Myometrial cell (primary cell): Measurements from ENCODE around the gene MUC2. TPM values are rescaled to one million over a fixed set of nuclear protein-coding genes. Genes with fewer than 3 reads are reported as not detected.

ENCODE experiments used
- total RNA-seq: library from RNA; depleted of rRNA; stranded (reverse); fragments of >200 nt; gene quantifications from 2 replicates; pipeline ENCODE4 v1.2.3, GENCODE V29; 2015

MUC2 gene
- not detected in 2 replicates for total RNA-seq

DNA sequence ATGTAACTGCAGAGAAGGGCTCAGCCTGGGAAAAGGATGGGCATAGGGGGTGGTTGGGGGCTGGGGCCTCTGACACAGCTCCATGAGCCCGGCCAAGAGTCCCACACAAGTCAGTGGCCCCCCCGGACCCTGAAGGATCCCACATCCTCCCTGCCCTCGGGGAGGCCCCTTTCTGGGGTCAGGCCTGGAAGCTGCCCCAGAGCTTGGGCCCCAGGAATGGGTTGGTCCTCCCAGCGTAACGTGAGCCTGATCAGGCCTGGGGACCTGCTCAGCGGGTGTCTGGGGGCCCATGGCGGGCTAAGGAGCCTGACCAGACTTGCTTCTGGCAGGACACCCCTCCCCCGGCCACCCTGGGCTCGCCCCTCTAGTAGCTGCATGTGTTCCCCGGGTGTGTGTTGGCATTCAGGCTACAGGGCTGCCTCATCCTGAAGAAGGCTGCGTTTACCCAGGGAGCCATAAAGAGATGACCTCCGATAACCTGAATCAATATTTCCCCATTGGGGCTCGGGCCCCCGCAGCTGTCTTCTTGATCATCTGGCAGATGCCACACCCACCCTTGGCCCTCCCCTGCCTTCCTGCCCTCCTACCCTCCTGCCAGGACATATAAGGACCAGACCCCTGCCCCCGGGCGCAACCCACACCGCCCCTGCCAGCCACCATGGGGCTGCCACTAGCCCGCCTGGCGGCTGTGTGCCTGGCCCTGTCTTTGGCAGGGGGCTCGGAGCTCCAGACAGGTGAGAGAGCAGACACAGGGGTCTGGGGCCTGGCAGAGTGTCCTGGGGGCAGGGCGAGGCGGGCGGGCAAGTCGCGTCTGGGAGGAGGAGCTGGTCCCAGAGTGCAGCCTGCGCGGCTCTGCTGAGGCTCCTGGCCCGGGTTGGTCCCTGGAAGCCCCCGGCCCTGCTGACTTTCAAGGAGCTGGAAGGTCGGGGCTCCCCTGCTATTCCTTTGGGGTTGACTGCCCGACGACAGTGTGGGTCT is at the start of gene MUC2:
MUC2 (plus strand) TSS at position 631 of the 978 bp plus-strand sequence.

GRCh38 chr11:1036303-1036923 is 38.3 kb upstream of the MUC2 start, which contains the start of gene MUC6:
TSS of gene MUC6 (minus strand) at chr11:1036718. CDS start at chr11:1036655, 63 bp downstream.

Other genes with a start within 250 kb of the MUC2 start
- gene CRACR2B, start 247.0 kb upstream of the MUC2 start, total RNA-seq: 1.8 and 2.9 TPM in 2 replicates
- gene CD151, start 241.9 kb upstream of the MUC2 start, total RNA-seq: 806 and 946 TPM in 2 replicates
- gene POLR2L, start 232.3 kb upstream of the MUC2 start, total RNA-seq: 214 and 287 TPM in 2 replicates
- 197 and 276 TPM in 2 replicates for gene TSPAN4, start 232.0 kb upstream of the MUC2 start, total RNA-seq
- 121 and 149 TPM in 2 replicates for gene CHID1, start 164.1 kb upstream of the MUC2 start, total RNA-seq
- gene AP2A2, start 149.0 kb upstream of the MUC2 start, total RNA-seq: 56.2 and 60.1 TPM in 2 replicates
- gene MUC6, start 38.2 kb upstream of the MUC2 start, total RNA-seq: not detected in 2 replicates
- gene MUC5AC, start 83.1 kb downstream of the MUC2 start, total RNA-seq: not detected in 2 replicates
- not detected in 2 replicates for gene MUC5B, start 148.2 kb downstream of the MUC2 start, total RNA-seq
- 32.3 and 35.2 TPM in 2 replicates for gene TOLLIP, start 234.8 kb downstream of the MUC2 start, total RNA-seq